Kasumi-1 (cell line): ENCODE results near the gene ARHGAP10.

Experiments used
- DNase-seq, 2 experiments: peaks; one replicate each; lab custom pipeline; 2025; lab: John Stamatoyannopoulos, UW

ARHGAP10 gene

DNA sequence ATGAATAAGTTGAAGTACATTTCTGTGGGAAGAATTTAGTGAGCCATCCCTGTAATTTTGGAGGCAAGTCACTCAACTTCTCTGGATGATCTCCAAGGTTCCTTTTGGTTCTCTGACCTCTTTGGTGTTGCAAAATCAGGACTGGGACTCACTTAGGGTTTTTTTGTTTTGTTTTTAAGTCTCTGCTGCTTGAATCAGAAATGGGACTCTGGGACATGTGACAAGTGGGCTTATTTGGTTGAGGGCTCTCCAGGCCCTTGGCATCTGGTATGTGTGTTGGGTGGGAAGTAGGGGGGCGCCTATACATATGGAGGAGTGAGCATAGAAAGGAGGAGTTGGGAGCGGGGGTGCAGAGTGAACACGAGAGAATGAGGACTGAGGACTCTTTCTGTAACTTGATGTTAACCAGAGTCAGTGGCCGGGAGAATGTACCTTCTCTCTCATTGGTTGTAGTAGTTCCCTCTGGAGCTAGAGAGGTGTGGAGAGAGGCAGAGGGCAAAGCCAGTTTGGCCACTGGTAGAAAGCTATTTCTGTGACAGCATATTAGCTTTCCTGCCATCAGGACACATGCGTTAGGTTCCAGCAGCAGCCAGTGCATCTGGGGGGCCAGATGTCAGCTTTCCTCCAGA is 1.9 kb downstream of the ARHGAP10 start:
- DNase-seq, result no peak

DNA sequence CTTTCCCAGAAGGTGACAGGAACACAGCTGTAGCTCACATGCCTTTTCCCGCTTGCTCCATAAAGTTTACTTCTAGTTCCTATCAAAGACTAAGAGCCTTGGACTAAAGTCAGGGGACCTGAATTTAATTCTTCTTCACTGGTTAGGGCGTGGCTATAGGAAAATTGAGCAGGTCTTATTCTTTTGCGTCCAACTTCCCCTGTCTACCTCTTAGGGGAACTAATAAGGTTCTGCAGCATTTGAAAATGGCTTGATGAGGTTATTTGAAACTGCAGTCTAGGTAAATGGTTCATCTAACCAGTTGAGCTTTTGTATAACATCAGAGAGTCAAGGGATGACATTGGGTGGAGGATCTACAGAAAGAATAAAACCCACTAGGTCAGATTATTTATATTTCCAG is 2.6 kb downstream of the ARHGAP10 start:
- DNase-seq, result peak in 1 of 2 experiments; percentile 8

DNA sequence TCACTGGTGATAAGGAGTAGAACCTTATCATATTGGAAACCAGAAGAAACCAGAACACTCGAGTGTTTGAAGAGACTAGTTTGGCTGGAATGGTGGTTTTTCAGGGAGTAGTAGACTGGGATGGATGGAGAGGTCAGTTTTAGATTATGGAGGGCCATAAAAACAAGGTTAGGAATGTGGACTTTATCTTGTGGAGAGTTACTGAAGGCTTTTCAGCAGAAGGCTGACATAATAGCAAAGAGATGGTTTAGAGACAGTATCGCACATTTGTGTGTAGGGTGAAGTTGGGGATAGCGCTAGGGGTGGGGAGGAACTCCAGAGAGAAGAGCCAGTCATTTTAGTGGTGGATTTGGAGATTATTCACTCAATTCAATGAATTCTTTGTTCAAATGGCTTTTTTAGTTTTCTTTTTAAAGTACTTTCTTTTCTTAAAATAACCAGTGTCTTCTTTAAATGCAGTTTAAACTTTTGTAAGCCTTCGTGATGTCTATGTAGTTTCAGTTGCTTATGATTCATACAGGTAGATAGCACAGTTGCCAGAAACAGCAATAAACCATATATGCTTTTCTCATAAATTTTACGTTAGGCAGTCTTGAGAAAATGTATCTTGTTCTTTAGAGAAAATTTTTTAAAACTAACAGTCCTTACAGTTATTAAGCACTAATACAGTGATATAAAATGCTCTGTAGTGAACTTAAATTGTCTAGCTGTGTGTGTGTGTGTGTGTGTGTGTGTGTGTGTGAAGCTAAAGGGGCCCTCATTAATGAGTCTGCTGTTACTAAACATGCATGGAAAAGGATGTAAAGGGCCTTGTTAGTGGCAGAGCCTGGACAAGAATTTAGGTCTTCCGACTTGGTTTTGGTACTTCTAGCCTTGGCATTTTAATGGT is 3.8 kb downstream of the ARHGAP10 start:
- DNase-seq, result no peak

DNA sequence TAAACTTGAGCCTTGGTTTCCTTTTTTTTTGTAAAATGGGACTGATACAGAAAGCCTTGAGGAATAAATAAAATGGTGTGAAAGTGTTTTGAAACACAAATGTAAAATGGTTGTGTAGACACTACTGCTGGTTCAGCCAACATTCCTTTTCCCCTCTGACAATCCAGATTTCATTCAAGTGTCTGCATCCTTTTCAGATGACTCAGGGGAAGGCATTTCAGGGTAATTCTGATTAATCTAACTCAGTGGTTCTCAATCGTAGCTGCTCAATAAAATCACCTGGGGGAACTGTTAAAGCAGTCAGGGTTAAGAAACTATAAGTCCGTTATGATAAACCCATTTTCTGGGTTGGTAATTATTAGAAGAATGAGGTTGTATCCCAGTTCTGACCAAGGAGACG is 4.6 kb downstream of the ARHGAP10 start:
- DNase-seq, result no peak

DNA sequence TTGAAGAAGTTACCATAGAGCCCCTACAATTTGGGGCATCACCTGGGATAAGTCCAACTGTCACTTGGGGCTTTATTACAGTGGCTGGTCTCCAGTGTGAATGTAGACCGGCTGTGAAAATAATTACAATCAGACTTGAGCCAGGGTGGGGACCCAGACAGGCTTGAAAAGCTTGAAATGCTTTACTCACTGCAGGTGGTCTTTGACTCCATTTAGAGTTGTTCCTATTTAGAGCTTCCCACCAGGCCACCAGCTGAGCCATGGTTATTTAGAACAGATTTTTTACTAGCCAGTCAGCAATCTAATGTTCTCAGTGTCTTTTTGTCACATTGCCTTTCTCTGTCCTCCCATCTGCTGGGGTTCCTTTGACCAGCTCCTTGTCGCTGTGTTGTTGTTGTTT is 5.7 kb downstream of the ARHGAP10 start:
- no peak for DNase-seq

DNA sequence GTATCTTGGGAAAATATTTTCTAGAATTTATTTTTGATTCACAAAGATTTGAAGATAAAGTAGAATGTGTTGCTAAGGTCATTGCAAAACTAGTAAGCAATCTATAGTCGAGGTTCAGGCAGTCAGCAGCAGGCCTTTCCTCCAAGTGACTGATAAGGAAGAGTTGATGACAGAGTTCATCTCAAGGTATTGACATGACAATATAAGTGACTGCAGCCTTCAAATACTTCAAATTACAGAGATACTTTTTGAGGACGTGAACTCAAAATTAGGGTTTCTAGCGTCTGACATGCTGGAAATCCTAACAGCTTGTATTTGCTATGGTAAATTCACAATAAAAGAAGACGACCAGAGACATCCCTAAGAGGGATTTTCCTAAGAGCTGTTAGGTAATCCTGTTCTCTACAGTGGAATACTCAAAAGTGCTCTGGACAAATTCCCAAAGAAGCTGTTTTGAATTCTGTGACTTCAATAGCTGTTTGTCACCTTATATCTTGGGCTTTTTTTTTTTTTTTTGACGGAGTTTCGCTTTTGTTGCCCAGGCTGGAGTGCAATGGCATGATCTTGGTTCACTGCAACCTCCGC is 7.4 kb downstream of the ARHGAP10 start:
- DNase-seq, result no peak

DNA sequence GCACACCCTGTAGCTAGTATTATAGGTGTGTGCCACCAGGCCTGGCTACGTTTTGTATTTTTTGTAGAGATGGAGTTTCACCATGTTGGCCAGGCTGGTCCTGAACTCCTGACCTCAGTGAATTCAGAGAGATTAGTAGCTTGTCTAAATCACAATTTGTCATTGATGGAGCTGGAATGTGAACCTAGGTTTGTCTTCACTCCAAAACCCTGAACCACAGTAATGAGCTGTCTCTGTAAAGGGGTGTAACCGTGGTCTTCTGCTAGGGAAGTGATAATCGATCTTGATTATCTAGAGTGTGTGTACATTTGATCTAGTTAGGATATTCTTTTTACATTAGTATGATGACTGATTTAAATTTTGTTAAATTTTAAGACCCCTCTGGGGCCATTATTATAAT is 8.3 kb downstream of the ARHGAP10 start:
- no peak for DNase-seq

DNA sequence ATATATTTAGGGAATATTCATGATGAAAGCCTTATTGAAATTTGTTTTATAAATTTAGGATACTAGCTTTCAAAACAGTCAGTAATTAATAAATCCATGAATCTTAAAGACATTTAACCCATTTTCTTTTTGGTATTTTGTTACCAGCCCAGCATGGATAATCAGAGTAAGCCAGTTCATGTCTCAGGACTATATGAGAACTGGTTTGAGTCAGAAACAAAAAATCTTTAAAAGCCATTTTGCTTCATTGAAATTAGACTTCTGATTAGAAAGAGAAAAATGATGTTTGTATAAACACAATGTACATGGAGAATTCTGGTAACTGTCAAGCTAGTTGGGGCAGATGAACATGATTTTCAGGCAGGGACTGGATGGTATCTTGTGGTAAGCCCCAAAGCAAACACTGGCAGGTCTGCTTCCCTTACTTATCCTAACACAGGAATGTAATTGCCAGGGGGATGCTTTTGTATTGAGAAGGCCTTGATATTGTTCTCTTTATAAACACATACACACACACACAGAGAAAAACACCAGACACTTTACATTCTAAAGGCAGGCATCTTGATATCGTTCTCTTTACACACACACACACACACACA is 9.4 kb downstream of the ARHGAP10 start:
- no peak for DNase-seq

DNA sequence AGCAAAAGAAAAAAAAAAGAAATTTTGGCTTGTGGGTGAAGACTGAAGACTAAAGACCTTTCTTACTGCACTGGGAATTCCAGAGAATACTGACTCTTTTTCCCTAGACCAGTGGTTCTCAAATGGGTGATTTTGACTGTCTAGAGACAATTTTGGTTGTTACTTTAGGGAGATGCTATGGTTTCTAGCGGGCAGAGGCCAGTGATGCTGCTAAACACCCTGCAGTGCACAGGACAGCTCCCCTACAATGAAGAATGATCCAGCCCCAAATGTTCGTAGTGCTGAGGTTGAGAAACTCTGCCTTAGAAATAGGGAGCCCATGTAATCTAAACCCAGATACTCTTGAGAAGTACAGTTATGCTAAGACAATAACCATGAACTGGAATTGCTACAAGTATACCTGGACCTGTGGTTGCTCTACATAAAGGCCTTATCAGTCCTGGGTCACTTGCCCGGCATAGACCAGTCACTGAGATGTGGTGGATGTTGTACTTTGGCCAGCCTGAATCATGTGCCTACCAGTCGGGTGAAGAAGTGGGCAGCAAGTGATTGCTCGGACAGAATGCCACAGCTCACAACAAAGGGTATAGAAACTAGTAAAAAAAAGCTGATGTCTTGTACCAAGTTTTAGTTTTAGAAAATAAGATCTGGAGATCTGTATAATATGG is 16.0 kb downstream of the ARHGAP10 start:
- DNase-seq, result no peak

DNA sequence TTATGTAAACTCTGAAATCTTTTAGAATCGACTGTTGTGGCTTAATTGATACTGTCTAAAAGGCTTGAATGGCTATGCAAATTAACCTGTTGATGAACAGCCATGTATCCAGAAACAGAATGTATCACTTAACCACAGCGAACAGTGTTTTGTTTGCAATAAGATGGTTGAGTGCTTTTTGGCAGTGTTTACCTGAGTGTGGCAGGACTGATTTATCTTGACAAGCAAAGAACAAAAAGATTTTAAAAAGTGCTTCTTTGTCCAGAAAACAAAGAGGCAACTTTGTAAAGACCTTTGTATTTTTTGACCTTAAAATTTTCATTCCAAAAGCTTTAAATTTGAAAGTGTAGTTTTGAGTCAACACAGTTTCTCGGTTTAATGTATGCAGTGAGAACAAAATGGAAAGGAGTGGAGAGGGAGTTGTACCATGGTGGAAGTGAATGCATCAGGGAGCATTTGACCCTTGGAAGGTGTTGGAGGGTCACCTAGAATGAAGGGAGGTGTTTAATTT is 18.0 kb downstream of the ARHGAP10 start:
- no peak for DNase-seq

DNA sequence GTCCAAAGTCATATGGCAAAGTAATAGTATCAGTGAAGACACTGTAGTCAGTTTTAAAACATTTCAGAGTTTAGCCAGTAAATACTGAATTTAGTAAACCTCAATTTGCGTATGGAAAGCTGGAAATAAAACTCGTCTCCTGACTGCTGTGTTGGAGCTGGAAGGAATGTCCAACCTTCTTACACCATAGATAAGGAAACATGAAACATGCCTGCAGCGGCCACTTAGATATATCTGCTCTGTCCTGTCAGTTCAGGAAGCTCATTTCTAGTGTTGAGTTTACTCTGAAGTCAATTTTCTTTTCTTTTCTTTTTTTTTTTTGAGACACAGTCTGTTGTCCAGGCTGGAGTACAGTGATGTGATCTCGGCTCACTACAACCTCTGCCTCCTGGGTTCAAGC is 21.2 kb downstream of the ARHGAP10 start:
- no peak for DNase-seq

DNA sequence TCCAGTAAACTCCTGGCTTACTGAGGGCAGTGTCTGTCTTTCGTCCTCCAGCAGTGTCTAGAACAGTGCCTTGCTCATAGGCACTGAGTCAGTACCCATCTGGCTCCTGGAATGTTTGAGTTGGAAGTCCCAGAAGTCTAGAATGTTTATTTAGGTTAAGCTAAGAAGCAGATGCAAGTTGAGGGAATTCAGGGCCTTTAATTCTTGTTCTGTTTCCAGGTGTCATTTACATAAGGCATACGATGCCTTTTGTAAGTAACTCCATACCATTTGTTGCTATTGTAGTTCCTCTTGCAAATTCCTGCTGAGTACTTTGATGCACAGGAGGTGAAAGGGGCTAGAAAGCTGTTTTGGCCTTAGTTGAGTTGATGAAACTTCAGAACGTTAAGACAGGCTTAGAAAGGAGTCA is 22.2 kb downstream of the ARHGAP10 start:
- no peak for DNase-seq

DNA sequence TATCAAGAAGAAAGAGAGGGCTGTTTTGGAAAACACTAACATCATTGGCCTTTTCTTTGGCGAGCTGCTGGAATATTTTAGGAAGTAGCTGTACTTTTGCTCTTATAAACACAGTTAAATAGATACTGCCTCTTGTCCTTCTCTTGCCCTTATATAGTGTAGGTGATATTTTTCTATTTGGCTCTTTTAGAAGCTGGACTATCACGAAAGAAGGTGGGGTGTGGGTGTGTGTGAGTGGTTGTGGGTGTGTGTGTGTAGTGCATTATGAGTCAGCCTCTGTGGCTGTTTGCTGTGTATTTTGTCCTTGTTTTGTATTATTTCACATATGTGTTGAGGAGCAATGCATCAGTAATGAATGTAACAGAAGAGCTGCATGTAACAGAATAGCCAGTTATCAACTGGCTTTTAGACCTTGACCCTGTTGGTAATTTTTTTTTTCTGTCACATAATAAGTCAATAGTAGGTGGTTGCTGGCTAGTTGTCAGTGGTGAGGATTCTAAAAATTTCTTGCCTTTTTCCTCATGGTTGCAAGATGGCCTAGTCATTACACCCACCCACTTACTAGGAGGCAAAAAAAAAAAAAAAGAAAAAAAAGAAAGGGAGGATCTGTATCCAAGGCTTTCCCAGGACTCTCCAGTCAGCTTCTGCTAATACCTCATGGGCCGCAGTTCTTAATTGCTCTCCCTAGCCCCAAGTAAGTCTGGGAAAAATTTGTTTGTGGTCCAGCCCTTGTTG is 23.8 kb downstream of the ARHGAP10 start:
- DNase-seq, result no peak

DNA sequence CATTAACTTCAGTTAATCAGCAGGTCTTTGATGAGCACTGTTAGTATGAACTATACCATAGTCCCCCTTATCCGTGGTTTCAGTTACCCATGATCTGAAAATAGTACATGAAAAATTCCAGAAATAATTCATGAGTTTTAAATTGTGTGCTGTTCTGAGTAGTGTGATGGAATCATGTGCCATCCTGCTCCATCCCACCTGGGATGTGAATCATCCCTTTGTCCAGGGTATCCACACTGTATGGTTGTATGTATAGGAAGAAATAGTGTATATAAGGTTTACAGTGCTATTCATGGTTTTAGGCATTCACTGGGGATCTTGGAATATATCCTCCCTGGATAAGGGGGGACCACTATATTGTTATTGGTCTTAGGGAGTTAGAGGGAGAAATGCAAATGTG is 24.5 kb downstream of the ARHGAP10 start:
- DNase-seq, result no peak

DNA sequence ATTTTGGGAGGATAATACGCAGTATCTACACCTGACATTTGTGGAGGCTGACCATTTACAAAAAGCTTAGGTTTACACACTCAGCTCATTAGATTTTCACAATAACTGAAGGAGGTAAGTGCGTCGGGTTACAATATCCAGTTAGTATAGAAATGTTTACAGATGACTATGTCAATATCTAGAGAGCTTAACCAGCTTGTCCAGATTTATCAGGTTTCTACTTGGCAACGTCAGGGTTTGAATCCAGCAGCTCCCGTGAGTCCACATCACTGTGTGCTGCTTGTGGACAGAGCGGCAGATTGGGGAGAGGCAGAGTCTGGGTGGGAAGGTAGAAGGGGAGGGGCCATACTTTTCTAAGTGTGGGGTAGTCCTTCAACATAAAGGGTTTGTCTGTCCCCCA is 28.3 kb downstream of the ARHGAP10 start:
- no peak for DNase-seq

DNA sequence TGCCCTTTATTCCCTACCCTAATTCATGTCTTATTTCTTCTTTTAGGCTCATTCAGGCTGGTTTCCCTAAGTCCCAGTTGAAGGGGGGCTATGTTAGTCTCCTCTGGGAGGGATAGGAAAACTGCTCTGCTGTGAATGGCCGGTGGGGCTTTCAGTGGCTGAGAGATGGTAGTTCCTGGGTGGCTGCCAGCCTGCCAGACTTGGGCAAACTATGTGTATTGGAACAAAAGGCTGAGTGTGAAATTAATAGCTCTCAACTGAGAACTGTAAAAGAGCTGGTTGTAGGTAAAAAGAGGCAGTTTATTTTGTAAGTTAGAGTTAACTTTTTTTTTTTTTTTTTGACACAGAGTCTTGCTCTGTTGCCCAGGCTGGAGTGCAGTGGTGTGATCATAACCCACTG is 28.8 kb downstream of the ARHGAP10 start:
- no peak for DNase-seq

DNA sequence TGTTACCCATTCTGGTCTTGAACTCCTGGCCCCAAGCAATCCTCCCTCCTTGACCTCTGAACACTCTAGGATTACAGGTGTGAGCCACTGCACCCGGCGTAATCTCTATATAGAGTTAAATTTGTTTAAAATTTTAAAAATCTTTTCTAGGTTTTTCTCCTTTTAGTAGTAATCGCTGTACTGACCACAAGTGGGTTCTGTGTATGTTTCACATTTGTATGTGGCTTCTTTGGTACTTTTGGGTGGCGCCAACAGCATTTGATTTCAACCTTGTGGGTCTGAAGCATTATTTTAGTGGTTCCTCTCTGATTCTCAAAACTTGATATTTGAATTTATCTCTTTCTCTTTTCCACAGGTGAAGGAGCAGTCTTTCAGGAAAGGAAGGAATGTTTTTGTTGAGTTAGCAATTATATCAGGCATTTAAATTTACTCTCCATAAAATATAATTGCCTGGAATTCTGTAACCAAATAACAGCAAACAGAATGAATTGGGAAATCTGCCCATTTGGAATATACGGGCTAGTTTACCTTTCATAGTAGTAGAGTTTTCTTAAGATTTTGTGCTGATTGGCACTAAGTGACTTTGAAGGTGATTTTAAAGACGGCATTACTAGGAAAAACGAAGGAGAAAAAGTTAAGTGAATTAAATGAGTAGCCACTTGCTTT is 29.5 kb downstream of the ARHGAP10 start:
- no peak for DNase-seq

DNA sequence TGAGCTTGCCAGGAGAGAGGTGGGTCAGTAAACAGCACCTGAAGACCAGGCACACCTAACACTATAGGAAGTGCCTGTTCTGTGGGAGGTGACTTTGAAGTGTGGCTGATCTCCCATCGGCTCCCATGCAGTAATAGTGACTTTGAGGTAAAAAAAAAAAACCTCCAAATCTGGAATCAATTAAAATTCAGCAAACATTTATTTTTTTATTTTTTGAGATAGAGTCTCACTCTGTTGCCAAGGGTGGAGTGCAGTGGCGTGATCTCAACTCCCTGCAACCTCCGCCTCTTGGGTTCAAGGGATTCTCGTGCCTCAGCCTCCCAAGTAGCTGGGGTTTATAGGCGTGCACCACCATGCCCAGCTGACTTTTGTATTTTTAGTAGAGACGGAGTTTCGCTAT is 32.4 kb downstream of the ARHGAP10 start:
- DNase-seq, result no peak

DNA sequence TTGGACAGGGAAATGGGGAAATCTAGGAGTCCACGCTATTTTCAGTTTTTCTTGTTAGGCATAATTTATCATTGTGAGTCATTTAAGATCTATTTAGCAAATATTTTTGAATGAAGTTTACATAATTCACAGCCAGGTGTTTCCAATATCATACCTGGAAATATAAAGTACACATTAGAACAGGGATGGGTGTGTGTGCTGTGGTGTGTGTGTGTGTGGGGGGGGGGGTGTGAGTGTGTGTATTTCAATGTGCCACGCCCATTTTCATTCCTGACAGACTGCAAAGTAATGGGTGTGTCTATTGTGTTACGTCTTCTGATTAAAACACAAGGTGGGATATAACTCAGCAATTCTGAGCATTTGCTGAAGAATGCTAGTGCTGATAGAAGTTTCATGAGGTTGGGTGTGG is 33.2 kb downstream of the ARHGAP10 start:
- DNase-seq, result no peak

DNA sequence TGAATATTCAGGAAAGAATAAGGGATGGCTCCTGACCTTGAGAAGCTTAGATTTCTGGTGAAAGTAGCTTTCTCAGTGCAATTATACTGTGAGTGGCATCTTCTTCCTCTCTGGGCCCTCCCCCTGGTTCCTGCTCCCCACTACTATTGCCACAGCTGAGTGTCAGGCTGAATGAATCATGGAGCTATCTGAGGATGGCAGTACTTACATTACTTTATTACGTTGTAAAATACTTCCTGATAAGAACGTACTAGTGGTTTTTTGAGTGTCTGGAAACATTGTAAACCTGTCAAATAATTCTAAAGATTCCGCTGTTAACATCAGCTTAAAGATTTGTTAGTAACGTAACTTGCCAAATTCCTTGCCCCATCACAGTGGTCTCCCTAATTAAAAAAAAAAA is 36.2 kb downstream of the ARHGAP10 start:
- DNase-seq, result peak; percentile 81 to 85

DNA sequence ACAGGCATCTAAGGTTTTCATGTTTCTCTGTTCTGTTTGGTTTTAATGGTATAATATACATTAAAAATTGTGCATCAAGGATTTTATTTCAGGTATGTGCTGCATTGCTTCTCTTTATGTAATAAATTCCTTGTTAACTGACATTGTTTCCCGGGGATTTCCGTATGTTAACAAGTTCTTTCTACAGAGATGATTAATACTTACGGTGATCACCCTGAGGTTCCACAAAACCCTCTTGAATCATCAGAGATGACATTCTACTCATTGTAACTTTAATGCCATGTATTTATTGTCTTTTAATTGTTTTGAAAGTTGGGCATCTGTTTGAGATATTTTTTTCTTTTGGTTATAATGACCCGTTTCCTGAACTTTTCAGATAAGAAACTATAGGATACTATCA is 37.5 kb downstream of the ARHGAP10 start:
- no peak for DNase-seq
